Nephron (organoid): ENCODE data around the gene FTH1.

Experiments
- H3K27ac Mint-ChIP-seq, 3 experiments: 2 replicates each; pipeline ENCODE4 v1.8.0; 2020; ENCODE audit warnings: mixed read lengths in 3 of 3, mild to moderate bottlenecking in 2 of 3, moderate library complexity in 1 of 3
- H3K27me3 Mint-ChIP-seq: 2 replicates; pipeline ENCODE4 v1.8.0; 2021; ENCODE audit warnings: low read depth, mild to moderate bottlenecking, moderate library complexity, mixed read lengths
- H3K36me3 Mint-ChIP-seq: 2 replicates; pipeline ENCODE4 v1.8.0; 2020; ENCODE audit warnings: low read depth, mixed read lengths
- H3K4me1 Mint-ChIP-seq: 2 replicates; pipeline ENCODE4 v1.8.0; 2020; ENCODE audit warnings: mixed read lengths
- H3K4me3 Mint-ChIP-seq, 3 experiments: 2 replicates each; pipeline ENCODE4 v1.8.0; 2020; ENCODE audit warnings: mild to moderate bottlenecking in 3 of 3, mixed read lengths in 3 of 3, moderate library complexity in 2 of 3
- H3K9me3 Mint-ChIP-seq: 2 replicates; pipeline ENCODE4 v1.8.0; 2020; ENCODE audit warnings: mixed read lengths
- TF ChIP-seq, protein P1 (sequence below), 3 experiments: fragments of 200-600 bp; sonication (generic); IDR thresholded peaks; one replicate each; pipeline ENCODE4 v1.5.0; 2021; ENCODE audit warnings: antibody characterized with exemption in 3 of 3; ENCODE audit not compliant: unreplicated experiment in 3 of 3

FTH1 gene

DNA sequence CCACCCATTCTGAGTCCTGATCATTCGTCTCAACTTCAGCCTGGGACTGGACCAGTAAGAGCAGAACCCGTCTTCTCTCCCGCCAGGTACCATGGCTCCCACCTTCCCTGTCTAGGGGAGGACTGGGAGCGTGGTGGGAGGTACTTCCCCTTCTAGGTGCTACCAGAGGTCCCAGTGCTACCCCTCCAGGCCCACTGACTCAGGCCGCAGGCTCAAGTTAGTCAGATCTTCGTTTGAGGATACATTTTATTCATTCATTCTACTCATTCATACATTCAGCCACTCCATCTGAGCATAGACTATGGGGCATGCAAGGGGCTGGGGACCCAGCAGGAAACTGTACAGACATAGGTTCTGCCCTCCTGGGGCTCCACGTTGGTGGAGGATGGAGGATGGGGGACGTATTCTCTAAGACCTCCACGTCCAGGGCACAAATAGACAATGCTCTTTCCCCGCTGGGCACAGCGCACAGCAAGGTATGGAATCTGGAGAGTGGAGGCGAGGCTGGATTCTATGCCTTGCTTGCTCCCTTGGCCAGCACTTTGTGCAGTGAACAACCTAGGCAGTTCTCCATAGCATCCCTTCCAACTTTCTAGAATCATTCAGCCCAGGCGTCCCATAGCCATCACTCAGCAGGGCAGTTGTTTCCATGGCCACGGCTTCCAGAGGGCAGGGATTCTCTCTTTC, 49.0 kb downstream of the FTH1 start:
- H3K4me3 Mint-ChIP-seq, result peak overlapping the region; percentile 85 to 93 (median 93)
- TF ChIP-seq, protein P1, sequence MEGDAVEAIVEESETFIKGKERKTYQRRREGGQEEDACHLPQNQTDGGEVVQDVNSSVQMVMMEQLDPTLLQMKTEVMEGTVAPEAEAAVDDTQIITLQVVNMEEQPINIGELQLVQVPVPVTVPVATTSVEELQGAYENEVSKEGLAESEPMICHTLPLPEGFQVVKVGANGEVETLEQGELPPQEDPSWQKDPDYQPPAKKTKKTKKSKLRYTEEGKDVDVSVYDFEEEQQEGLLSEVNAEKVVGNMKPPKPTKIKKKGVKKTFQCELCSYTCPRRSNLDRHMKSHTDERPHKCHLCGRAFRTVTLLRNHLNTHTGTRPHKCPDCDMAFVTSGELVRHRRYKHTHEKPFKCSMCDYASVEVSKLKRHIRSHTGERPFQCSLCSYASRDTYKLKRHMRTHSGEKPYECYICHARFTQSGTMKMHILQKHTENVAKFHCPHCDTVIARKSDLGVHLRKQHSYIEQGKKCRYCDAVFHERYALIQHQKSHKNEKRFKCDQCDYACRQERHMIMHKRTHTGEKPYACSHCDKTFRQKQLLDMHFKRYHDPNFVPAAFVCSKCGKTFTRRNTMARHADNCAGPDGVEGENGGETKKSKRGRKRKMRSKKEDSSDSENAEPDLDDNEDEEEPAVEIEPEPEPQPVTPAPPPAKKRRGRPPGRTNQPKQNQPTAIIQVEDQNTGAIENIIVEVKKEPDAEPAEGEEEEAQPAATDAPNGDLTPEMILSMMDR (IDR thresholded peaks at IDR 0.05; ENCODE audit: unreplicated experiment in 3 of 3), result no peak
- H3K36me3 Mint-ChIP-seq, result no peaks in the 10 kb centered on the region
- H3K27me3 Mint-ChIP-seq, result peaks cover 11% of the 10 kb centered on the region
- H3K4me1 Mint-ChIP-seq, result peaks cover 66% of the 10 kb centered on the region
- no peaks in the 10 kb centered on the region for H3K9me3 Mint-ChIP-seq
- peak overlapping the region; percentile 81 to 98 (median 92) for H3K27ac Mint-ChIP-seq

GRCh38 chr11:61917334-61918109, 49.9 kb downstream of the FTH1 start, which contains the start of gene RAB3IL1:
RAB3IL1 (minus strand) TSS chr11:61917566; CDS start chr11:61917367, 199 bp downstream.
- no peaks in the 10 kb centered on the region for H3K9me3 Mint-ChIP-seq
- H3K36me3 Mint-ChIP-seq, result no peaks in the 10 kb centered on the region
- H3K4me1 Mint-ChIP-seq, result peaks cover 65% of the 10 kb centered on the region
- H3K27me3 Mint-ChIP-seq, result peaks cover 11% of the 10 kb centered on the region
- TF ChIP-seq, protein P1 (IDR thresholded peaks at IDR 0.05; ENCODE audit: unreplicated experiment in 3 of 3), result no peak
- peak within 1 kb of the TSS; percentile 81 to 98 (median 92) for H3K27ac Mint-ChIP-seq
- peak within 1 kb of the TSS; percentile 85 to 93 (median 93) for H3K4me3 Mint-ChIP-seq

- peaks cover 66% of the 10 kb centered on the region for H3K4me1 Mint-ChIP-seq
- H3K36me3 Mint-ChIP-seq, result no peaks in the 10 kb centered on the region
- H3K27me3 Mint-ChIP-seq, result peaks cover 11% of the 10 kb centered on the region
Observed at GRCh38 chr11:61916737-61917333, 50.6 kb downstream of the FTH1 start.

DNA sequence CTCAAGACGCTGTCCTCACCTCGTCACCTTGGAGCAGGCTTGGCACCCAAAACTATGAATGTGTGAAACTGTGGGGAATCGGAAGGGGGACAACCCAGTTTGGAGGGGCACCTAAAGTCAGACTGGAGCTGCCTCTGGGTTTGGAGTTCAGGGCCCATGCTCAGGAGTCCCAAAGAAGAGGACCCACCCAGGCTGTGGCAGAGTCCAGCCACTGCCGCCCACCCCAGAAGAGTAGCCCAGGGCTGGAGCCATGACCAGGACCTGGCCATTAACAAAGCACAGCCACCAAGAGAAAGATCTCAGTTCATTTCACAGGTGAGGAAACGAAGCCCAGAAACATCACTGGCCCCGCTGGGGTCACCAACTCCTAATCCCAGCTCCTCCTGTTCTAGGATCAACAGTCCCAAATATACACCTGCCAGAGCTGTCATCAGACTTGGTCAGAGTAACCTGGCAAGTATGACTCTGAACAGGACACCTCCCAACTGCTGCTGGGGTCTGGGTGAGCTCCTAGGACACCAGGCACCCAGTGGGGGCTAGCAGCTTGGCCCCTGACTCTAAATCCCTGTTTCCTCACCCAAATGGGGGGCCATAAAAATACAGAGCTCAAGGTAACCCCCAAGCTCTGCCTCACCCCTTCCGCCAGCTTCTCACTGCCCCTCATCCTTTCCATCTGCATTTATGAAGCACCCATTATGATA, 52.8 kb downstream of the FTH1 start:
- Mint-ChIP-seq H3K4me3 (peak overlapping the region; percentile 82 to 88 (median 87)), H3K4me1 (peaks cover 68% of the 10 kb centered on the region), H3K9me3 (no peaks in the 10 kb centered on the region), H3K27ac (peak overlapping the region in 2 of 3 experiments; percentile 64 to 94), H3K36me3 (no peaks in the 10 kb centered on the region), H3K27me3 (peaks cover 11% of the 10 kb centered on the region)
- TF ChIP-seq, protein P1 (IDR thresholded peaks at IDR 0.05; ENCODE audit: unreplicated experiment in 3 of 3), result no peak

More at GRCh38 chr11:61916737-61917333, 50.6 kb downstream of the FTH1 start:
- Mint-ChIP-seq H3K9me3 (no peaks in the 10 kb centered on the region), H3K4me3 (peak overlapping the region; percentile 82 to 88 (median 87)), H3K27ac (peak overlapping the region; percentile 51 to 75 (median 70))
- TF ChIP-seq, protein P1 (IDR thresholded peaks at IDR 0.05; ENCODE audit: unreplicated experiment in 3 of 3), result no peak
